A549 treated with AZD2906 at 1 μM for 4 hours (cell line): Measurements from ENCODE around the gene PEX14. TPM values are rescaled to one million over a fixed set of nuclear protein-coding genes. Genes with fewer than 3 reads are reported as not detected.

Experiments
- total RNA-seq: library from RNA; stranded (reverse); fragments of 200-300 nt; extraction: Qiagen RNA extraction; gene quantifications from 5 replicates; pipeline ENCODE4 v1.2.3, GENCODE V29; 2022

The PEX14 gene, protein sequence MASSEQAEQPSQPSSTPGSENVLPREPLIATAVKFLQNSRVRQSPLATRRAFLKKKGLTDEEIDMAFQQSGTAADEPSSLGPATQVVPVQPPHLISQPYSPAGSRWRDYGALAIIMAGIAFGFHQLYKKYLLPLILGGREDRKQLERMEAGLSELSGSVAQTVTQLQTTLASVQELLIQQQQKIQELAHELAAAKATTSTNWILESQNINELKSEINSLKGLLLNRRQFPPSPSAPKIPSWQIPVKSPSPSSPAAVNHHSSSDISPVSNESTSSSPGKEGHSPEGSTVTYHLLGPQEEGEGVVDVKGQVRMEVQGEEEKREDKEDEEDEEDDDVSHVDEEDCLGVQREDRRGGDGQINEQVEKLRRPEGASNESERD
- 14.4 to 15.8 TPM (median 15.3 TPM) in 5 replicates for total RNA-seq

DNA sequence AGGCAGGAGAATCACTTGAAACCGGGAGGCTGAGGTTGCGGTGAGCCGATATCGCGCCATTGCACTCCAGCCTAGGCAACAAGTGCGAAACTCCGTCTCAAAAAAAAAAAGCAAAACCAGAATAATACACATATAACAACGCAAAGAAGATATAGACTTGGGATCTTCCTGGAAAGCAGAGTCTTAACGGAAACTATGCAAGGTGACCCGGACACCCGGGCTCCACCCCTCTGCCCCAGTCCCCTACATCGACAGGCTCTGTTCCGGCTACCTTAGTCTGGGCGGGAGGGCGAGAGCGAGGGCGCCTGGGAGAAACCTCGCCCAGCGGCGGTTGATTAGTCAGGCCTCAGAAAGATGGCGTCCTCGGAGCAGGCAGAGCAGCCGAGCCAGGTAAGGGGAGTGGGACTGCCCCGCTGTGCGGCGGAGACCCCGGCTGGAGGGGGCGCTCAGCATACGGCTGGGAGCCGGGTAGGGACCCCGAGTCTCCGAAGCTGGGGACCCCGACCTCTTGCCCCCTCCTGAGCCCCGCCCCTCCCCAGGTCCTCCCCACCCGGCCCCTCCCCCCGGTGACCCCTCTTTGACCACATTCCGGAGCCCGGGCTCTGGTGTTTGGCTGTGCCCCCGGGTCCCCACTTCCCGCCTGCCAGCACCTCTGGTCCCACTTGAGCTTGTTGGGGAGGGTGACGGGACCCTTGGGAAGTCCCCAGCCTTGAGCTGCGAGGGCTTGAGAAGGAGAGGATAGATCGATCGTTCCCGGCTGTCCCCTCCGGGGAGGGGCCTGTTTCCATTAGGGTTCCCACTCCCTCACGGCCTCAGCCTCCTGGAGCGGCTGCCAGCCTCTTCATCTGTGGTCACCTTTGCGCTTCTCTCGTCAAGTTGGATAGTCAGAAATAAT, at the start of gene PEX14:
Gene PEX14, plus strand, starts transcription at position 338 of the 895 bp plus-strand sequence. Its CDS starts 17 bp downstream, at position 355.

DNA sequence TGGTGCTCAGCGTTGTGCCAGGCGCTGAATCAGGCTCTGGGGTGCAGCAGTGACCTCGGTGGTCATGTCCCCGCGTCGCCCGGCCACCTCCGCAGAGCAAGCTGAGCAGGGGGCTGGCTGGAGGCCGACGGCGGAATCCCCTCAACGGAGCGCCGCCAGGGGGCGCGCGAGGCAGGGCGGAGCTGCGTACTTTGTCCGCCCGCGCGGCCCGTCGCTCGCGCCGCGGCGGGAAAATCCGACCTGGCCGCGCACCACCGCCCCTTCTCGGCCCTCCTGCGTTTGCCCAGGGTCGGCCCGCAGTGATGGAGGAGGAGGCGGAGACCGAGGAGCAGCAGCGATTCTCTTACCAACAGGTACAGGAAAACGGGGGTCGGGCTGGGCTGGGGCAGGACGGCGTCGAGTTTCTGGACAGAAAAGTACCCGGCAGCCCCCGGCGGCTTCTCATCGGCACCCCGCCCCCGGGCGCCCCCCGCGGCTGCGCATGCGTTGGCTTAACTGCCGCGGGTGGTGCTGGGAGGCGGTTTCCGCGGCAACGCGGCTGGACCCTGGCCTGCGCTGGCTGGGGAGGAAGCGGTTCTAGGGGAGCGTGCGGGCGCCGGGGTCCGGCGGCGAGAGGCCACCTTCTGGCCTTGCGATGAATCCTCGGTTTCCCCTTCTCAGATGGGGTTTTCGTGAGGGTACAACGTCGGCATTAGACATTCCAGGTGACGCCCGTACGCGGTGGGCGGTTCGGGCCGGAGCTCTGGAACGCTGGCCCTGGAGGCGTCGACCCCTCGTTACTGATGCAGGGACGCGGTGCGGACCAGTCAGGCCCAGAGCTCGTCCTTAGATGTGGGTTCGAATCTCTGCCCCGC, 44.3 kb upstream of the PEX14 start, which contains the start of gene CENPS:
Gene CENPS, plus strand, starts transcription at position 218 of the 854 bp plus-strand sequence. Its CDS starts 85 bp downstream, at position 303.

DNA sequence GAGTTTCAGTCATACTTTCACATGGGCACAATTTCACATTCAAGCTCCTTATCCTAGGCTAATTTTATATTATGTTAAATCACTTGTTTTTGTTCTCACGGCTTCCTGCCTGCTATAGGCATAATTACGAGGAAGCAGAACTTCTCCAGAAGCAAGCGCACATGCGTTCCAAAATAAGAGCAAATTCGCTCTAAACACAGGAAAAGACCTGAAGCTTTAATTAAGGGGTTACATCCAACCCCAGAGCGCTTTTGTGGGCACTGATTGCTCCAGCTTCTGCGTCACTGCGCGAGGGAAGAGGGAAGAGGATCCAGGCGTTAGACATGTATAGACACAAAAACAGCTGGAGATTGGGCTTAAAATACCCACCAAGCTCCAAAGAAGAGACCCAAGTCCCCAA, 25.0 kb upstream of the PEX14 start, which contains the start of gene CORT:
Gene CORT, plus strand, starts transcription at position 281 of the 400 bp plus-strand sequence. CDS start 193 bp downstream, outside the sequence.

DNA sequence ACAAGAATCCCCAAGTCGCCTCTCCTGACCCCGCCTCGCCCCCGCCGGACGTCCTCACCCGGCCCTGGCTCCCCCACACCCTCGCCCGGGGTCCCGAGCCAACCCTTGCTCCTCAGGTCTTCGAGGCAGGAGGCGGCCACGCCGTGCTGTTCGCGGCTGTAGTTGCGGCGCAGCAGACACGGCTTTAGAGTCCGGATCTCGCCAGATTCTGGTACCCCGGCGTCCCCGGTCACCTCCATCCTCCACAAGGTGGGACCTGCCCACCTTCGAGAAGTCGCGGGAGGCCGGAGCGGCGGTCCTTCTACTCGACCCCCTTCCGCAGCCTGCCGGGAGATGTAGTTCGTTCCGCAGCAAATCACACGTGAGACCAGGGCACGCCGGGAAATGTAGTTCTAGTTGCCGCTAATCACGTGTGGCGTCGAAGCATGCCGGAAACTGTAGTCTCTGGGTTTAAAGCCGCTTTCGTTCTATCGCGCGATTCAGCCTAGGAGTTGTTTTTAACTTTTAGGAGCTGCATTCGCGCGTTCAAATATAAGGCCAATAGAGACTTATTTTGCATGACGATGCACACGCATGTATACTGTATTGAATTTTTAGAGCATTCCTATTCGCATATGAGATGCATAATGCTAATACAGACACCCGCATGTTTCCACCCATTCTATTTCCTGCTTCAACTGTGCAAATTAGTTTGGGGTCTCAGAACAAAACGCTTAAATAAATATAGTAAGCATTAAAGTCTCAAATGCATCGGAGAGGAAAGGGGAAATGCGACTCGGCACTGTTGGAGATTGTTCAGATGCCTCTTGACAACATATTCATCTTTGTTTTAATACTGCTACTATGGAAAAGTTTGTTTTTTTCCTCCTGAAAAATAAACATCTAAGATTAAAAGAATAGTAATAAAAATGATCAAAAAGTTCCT, 2.3 kb upstream of the PEX14 start, which contains the start of gene DFFA:
Gene DFFA, minus strand, starts transcription at position 310 of the 925 bp plus-strand sequence. Its CDS starts 71 bp downstream, at position 239.

Other genes with a start within 250 kb of the PEX14 start
- 1,036 to 1,209 TPM (median 1,087 TPM) in 5 replicates for gene PGD, start 75.9 kb upstream of the PEX14 start, total RNA-seq
- 26.8 to 32.2 TPM (median 28.2 TPM) in 5 replicates for gene CENPS, start 44.5 kb upstream of the PEX14 start, total RNA-seq
- 0.09 to 0.26 TPM (median 0.18 TPM) in 4 of 5 replicates, not detected in the other for gene CORT, start 24.9 kb upstream of the PEX14 start, total RNA-seq
- gene DFFA, start 2.4 kb upstream of the PEX14 start, total RNA-seq, result 19.6 to 25.1 TPM (median 21.9 TPM) in 5 replicates